ENCODE data around the gene ZYG11A.

GRCh38 chr1:52801011-52801410, 41.5 kb upstream of the ZYG11A start:
- TF ChIP-seq EZH2 (IDR thresholded peaks at IDR 0.05; ENCODE audit: borderline replicate concordance, low read length) (no peak), CTCF (IDR thresholded peaks at IDR 0.05; ENCODE audit: low read length) (no peak)
